Activated naive CD8-positive, alpha-beta T cell treated with anti-CD3 and anti-CD28 coated beads, Interleukin-2, amount 10 ng/mL, durations not matched to agents 7 days and 5 days (primary cell): ENCODE measurements around the gene FAM89B. TPM values are rescaled to one million over a fixed set of nuclear protein-coding genes. Genes with fewer than 3 reads are reported as not detected.
A peak's percentile ranks its signal among the peaks of the same experiment; 100 is the strongest.

Source experiments
- ATAC-seq: fragments of 150-1000 bp; cut with Tn5 transposase; one replicate; pipeline ENCODE4 v1.10.0; 2021; ENCODE audit warnings: low read depth, moderate library complexity
- POLR2A ChIA-PET: fragments of 350-600 bp; sonication (Branson Sonifier 250); formaldehyde crosslinking; loops from one replicate; lab custom pipeline; 2021; ENCODE audit warnings: antibody characterized with exemption; lab: Charles Lee
- DNase-seq: peaks from one replicate; pipeline ENCODE4 v3.0.0; 2021
- H3K27ac Mint-ChIP-seq: one replicate; pipeline ENCODE4 v1.8.0; 2022; ENCODE audit warnings: mild to moderate bottlenecking, mixed read lengths
- H3K27me3 Mint-ChIP-seq: one replicate; pipeline ENCODE4 v1.8.0; 2022; ENCODE audit warnings: mild to moderate bottlenecking, moderate library complexity, mixed read lengths
- H3K36me3 Mint-ChIP-seq: one replicate; pipeline ENCODE4 v1.8.0; 2021; ENCODE audit warnings: mild to moderate bottlenecking, mixed read lengths
- H3K4me1 Mint-ChIP-seq: one replicate; pipeline ENCODE4 v1.8.0; 2021; ENCODE audit warnings: mixed read lengths
- H3K4me3 Mint-ChIP-seq: one replicate; pipeline ENCODE4 v1.8.0; 2022; ENCODE audit warnings: mild to moderate bottlenecking, moderate library complexity, mixed read lengths
- H3K9me3 Mint-ChIP-seq: one replicate; pipeline ENCODE4 v1.8.0; 2021; ENCODE audit warnings: mixed read lengths
- total RNA-seq, 2 experiments: library from RNA; stranded (reverse); gene quantifications; one replicate each; pipeline ENCODE4 v1.2.3, GENCODE V29; 2021

Gene FAM89B
- total RNA-seq, 2 experiments from 2014 or later, result 40.9 to 44.1 TPM

DNA sequence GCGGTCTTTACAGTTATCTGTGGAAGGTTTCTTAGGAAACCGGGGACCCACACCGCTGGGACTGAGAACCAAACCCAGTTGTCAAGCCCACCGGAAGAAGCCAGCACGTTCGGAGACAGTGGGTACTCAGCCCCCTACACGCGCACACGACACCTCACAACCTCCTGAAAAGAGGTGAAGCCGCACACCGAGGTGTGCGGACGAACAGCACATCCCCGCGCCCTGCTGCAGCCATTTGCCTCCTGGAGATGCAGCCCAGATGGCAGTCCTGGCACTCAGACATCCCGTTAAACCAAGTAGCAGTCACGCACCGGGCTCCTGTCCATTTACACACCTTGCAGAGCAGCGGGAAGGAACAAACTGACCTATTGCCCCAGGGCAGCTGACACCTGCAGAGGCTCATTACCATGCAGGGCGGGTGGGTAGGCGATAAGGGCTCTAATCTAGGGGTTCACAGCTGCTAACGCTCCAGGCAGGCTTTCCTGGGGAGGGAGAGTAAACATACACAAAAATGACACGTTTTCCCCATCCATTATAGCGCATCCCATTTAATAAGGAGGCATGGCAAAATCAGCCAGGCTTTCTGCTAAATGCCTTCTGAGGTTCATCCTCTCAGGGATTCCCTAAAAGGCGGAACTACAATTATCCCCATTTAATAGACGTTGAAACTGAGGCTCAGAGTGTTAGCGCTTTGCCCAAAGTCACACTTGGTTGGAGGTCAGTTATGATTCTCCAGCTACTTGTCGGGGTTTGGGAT lies 2.7 kb downstream of the FAM89B start:
- H3K27ac Mint-ChIP-seq, result peak overlapping the region; percentile 91

DNA sequence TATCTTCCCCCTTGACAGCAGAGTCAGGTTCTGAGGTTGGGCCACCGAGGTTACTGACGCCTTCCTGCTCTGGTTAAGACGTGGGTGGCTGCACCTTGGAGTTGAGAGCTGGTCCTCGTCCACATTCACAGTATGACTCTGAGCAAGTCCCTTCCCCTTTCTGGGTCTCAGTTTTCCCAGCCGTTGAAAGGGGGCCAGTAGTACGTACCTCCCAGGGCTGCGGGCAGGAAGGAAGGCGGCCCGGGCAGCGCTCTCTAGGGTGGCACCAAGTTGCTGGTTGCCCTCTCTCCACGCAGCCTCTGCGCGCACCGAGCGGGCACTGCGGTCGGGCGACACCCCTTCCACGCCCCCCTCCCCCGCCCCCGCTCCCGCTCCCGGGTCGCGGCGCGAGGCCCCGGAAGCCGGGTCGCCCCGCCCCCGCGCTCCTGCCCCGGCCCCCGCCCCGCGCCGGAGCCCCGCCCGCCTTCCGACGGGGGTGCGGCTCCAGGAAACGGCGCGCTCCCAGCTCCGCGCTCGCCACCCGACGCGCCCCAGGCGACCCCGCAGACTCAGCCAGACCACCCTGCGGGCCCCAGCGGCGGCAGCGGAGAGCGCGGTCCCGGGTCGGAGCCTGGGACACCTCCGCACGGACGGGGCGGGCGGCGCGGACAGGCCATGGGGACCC lies 3.4 kb downstream of the FAM89B start, which contains the start of gene EHBP1L1:
EHBP1L1 (plus strand) TSS at position 486 of the 664 bp plus-strand sequence. CDS start 250 bp downstream, outside the sequence.
- H3K4me1 Mint-ChIP-seq, result peaks cover 45% of the 10 kb centered on the region
- ATAC-seq, result peak; percentile 24
- POLR2A ChIA-PET, result interaction anchor here (0.7 to 4.9 kb wide), 18 partner anchors 8 to 741 kb away, joined by 3 to 107 read pairs (median 4); partner anchors contain the start of genes CD248, MALAT1 and PCNX3

More for the DNA sequence above, 2.7 kb downstream of the FAM89B start:
- peak overlapping the region; percentile 92 for H3K4me3 Mint-ChIP-seq
- ATAC-seq (peak; percentile 5), DNase-seq (no peak)
- H3K9me3 Mint-ChIP-seq, result no peaks in the 10 kb centered on the region
- POLR2A ChIA-PET, result interaction anchor here (0.7 to 4.9 kb wide), 16 partner anchors 9 to 742 kb away, joined by 3 to 107 read pairs (median 4); partner anchors contain the start of genes CD248, MALAT1 and PCNX3
- peaks cover 47% of the 10 kb centered on the region for H3K4me1 Mint-ChIP-seq
- no peaks in the 10 kb centered on the region for H3K27me3 Mint-ChIP-seq
- peaks cover 9% of the 10 kb centered on the region for H3K36me3 Mint-ChIP-seq

DNA sequence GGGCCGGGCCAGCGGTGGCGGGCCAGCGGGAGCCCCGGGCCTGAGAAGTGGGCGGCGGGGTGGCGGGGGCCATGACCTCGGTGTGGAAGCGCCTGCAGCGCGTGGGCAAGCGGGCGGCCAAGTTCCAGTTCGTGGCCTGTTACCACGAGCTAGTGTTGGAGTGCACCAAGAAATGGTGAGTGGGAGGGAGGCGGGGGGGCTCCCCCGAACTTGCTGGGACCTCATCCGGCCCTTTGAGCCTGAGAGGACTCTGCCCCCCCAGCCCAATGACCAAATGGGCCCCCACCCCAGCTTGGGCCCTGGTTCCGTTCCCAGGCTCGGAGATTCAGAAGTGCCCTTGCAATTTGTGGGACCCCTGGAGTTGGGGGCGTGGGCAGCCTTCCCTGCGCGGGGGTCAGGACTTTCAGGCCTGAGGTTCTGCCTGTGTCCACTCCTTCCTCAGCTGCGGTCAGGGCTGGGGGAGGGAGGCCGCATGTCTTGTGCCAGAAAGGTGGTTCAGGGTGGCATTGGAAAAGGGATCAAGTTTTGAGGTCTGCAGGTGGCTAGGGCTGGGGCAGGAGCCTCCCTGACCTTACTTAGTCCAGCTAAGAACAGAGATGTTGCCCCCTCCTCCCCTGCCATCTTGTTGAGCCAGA lies 4.0 kb downstream of the FAM89B start:
- H3K4me3 Mint-ChIP-seq, result peak overlapping the region; percentile 88
- POLR2A ChIA-PET, result interaction anchor here (0.8 to 4.9 kb wide), 12 partner anchors 7 to 69 kb away, joined by 3 to 107 read pairs (median 5); partner anchors contain the start of gene PCNX3
- DNase-seq (no peak), ATAC-seq (no peak)
- H3K36me3 Mint-ChIP-seq, result peaks cover 13% of the 10 kb centered on the region
- H3K9me3 Mint-ChIP-seq, result no peaks in the 10 kb centered on the region
- no peaks in the 10 kb centered on the region for H3K27me3 Mint-ChIP-seq
- H3K4me1 Mint-ChIP-seq, result peaks cover 42% of the 10 kb centered on the region
- H3K27ac Mint-ChIP-seq, result peak overlapping the region; percentile 78

More for the DNA sequence above, 3.4 kb downstream of the FAM89B start, which contains the start of gene EHBP1L1:
- Mint-ChIP-seq H3K27me3 (no peaks in the 10 kb centered on the region), H3K4me3 (peak within 1 kb of the TSS; percentile 92), H3K36me3 (peaks cover 11% of the 10 kb centered on the region), H3K27ac (peak within 1 kb of the TSS; percentile 91), H3K9me3 (no peaks in the 10 kb centered on the region)
- DNase-seq, result peak; percentile 91

DNA sequence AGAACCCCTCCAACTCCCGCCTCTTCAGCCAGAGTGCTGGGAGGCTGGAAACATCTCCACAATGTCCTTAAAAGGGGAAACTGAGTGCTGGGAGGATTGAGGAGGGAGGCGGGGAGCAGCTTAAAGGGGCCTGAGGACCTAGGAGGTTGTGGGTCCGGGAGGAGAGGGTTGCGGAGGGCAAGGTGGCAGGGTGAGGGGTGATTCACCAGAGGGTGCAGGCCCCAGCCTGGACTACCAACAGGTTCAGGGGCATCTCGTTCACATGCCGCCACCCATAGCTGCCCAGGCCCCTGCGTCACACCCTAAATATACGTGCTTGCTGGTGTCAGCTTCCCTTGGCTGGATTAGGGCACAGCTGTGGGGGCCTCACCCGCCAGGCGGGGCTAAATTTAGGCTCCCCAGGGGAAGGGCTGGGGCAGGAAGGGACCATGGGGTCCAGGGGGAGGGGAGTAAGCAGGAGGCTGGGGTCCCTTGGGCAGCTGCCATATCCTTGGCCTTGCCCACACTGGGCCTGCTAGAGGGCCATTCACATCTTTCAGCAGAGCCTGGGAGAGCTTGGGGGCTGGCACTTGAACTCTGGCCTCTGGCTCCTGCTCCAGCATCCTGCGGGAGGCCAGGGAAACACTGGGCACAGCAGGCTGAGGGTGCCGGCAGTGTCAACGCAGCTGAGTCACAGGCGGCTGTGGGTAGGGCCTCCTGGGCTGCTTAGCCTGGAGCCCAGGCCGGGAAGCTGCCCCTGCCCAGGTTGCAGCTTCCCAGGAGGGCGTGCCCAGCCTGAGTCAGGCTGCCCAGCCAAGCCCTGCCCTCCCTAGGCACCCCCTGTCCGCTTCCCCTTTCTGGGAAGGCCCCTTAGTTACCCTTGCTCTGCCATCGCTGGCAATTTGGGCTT lies 4.8 kb downstream of the FAM89B start:
- POLR2A ChIA-PET, result interaction anchor here (0.6 to 4.9 kb wide), 12 partner anchors 9 to 77 kb away, joined by 3 to 107 read pairs (median 5); partner anchors contain the start of gene PCNX3

DNA sequence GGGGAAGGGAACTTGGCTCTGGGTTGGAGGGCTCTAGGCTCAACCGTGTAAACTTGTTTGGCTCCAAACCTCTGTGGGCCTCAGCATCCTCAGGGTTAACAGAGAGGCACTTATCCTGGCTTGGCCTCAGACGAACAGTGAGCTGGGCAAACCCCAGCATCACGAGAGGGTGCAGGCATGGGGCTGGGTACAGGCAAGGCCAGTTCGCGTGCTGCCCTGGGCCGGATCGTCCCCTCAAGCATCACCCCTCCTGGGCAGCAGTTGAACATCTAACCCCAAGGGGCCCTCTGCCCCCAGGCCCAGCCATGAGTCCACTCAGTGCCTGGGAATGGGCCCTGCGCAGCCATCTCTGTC lies 5.4 kb downstream of the FAM89B start:
- Mint-ChIP-seq H3K36me3 (peaks cover 14% of the 10 kb centered on the region), H3K4me3 (peak overlapping the region; percentile 88), H3K27me3 (no peaks in the 10 kb centered on the region), H3K4me1 (peaks cover 38% of the 10 kb centered on the region), H3K9me3 (no peaks in the 10 kb centered on the region), H3K27ac (peak overlapping the region; percentile 57)
- ATAC-seq, result no peak
- POLR2A ChIA-PET, result interaction anchor here (0.9 to 4.9 kb wide), 5 partner anchors 11 to 78 kb away, joined by 3 to 107 read pairs (median 6); partner anchors contain the start of gene PCNX3
- no peak for DNase-seq

More for the DNA sequence above, 4.8 kb downstream of the FAM89B start:
- Mint-ChIP-seq H3K4me3 (peak overlapping the region; percentile 88), H3K4me1 (peaks cover 35% of the 10 kb centered on the region), H3K27ac (peak overlapping the region; percentile 78), H3K9me3 (no peaks in the 10 kb centered on the region), H3K36me3 (peaks cover 14% of the 10 kb centered on the region), H3K27me3 (no peaks in the 10 kb centered on the region)
- ATAC-seq (no peak), DNase-seq (no peak)

DNA sequence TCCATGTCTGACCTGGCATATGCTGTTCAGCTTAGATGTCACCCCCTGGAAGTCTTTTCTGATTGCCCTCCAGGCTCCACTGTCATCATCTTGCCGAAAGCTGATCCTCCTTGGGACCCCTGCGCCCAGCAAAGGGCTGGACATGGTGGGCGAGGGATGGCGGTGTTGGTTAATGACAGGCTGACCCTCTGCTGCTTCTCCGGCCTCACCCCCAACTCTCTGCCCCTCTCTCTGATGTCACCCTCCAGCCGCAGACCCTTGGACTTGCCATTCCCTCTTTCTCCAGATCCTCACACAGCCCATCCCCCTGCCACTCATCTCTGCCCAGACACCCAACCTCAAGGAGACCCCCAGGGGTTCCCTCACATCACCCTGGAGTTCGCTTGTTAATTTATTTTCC lies 5.8 kb downstream of the FAM89B start:
- Mint-ChIP-seq H3K27me3 (no peaks in the 10 kb centered on the region), H3K9me3 (no peaks in the 10 kb centered on the region), H3K27ac (peak overlapping the region; percentile 57), H3K4me1 (peaks cover 36% of the 10 kb centered on the region), H3K36me3 (peaks cover 14% of the 10 kb centered on the region), H3K4me3 (peak overlapping the region; percentile 88)
- DNase-seq (no peak), ATAC-seq (no peak)
- POLR2A ChIA-PET, result interaction anchor here (1.2 to 4.9 kb wide), 2 partner anchors 10 to 78 kb away, joined by 3 to 107 read pairs; no protein-coding TSS in a partner anchor

DNA sequence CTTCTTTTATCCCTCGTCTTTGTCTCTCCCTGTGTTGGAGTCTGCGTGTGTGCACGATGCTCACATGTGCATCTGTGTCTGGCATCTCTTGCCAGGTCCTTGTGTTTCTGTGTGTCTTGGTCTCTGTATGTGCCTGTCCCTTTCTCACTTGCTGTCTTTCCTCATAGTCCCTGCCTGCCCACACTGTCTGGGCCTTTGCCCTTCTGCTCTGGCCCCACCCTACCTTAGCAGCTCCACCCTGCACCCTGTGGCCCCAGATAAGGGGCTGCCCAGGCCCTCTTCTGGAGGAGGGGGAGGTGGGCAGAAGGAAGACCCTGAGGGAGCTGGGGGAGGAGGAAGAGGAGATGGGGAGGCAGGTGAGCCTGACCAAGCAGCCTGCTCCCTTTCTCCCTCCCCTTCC lies 6.3 kb downstream of the FAM89B start:
- H3K27ac Mint-ChIP-seq, result peak overlapping the region; percentile 57
- POLR2A ChIA-PET, result interaction anchor here (4.9 kb wide), 1 partner anchor 10 kb away, joined by 107 read pairs; no protein-coding TSS in a partner anchor
- no peak for ATAC-seq
- peaks cover 32% of the 10 kb centered on the region for H3K4me1 Mint-ChIP-seq
- H3K4me3 Mint-ChIP-seq, result peak overlapping the region; percentile 88
- H3K36me3 Mint-ChIP-seq, result peaks cover 14% of the 10 kb centered on the region
- no peaks in the 10 kb centered on the region for H3K9me3 Mint-ChIP-seq
- no peak for DNase-seq
- no peaks in the 10 kb centered on the region for H3K27me3 Mint-ChIP-seq

DNA sequence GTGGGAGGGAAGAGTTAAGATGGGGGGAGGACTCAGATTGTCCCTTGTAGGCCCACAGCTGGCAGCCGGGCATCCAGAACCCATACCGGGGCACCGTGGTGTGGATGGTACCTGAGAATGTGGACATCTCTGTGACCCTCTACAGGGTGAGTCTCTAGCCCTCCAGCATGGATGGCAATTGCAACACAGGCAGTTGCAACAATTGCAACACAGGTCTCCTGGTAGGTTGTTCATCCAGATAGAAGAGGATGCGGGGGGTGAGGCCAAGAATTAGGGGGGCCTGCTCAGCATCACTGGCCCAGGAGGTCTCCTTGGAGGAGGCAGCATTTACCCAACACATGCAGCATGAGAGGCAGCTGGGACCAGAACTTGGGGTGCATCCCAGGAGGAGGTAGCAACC lies 7.0 kb downstream of the FAM89B start:
- H3K36me3 Mint-ChIP-seq, result peaks cover 15% of the 10 kb centered on the region
- H3K9me3 Mint-ChIP-seq, result no peaks in the 10 kb centered on the region
- no peak overlapping the region for H3K27ac Mint-ChIP-seq
- POLR2A ChIA-PET, result interaction anchor here (4.9 kb wide), 1 partner anchor 9 kb away, joined by 107 read pairs; no protein-coding TSS in a partner anchor
- DNase-seq, result no peak
- no peak overlapping the region for H3K4me3 Mint-ChIP-seq
- H3K4me1 Mint-ChIP-seq, result peaks cover 31% of the 10 kb centered on the region
- H3K27me3 Mint-ChIP-seq, result no peaks in the 10 kb centered on the region
- ATAC-seq, result no peak

DNA sequence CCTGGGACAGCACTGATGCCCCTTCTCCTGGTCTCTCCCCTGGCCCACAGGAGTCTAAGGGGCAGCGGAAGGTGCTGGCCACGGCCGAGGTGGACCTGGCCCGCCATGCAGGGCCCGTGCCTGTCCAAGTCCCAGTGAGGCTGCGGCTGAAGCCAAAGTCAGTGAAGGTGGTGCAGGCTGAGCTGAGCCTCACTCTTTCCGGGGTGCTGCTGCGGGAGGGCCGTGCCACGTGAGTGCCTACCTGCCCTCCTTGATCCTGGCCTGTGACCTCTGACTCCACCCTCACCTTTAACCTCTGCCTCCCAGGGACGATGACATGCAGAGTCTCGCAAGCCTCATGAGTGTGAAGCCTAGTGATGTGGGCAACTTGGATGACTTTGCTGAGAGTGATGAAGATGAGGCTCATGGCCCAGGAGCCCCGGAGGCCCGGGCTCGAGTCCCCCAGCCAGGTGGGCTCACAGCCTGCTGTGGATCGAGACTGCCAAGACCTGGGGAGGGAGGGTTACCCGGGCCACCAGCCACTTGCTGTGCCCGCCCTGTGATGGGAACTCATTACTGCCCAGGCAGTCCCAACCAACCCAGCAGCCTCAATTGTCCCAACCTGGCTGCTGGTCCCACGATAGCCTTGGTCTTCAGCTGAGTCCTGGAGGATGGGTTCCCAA lies 7.8 kb downstream of the FAM89B start:
- ATAC-seq (no peak), DNase-seq (no peak)
- no peaks in the 10 kb centered on the region for H3K9me3 Mint-ChIP-seq
- no peak overlapping the region for H3K27ac Mint-ChIP-seq
- peaks cover 16% of the 10 kb centered on the region for H3K36me3 Mint-ChIP-seq
- H3K27me3 Mint-ChIP-seq, result no peaks in the 10 kb centered on the region
- H3K4me1 Mint-ChIP-seq, result peaks cover 26% of the 10 kb centered on the region
- POLR2A ChIA-PET, result interaction anchor here (0.7 kb wide), 1 partner anchor 8 kb away, joined by 4 read pairs; no protein-coding TSS in a partner anchor
- H3K4me3 Mint-ChIP-seq, result no peak overlapping the region

DNA sequence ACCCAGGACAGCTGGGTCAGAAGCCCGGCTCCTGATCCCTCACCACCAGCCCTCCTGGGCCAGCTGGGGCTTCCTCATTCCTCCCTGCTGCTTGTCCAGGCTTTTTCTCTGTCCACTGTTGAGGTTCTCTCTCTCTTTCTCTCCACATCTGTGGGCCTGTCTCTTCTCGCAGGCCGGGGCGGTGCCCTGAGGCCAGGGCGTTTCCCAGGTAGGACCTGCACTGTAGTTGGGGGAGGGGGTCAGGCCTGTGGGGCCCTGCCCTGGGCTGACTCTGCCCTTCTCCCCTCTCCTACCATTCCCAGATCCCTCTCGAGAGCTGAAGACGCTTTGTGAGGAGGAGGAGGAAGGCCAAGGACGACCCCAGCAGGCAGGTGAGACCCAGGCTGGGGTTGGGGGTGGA lies 8.4 kb downstream of the FAM89B start:
- Mint-ChIP-seq H3K36me3 (peaks cover 16% of the 10 kb centered on the region), H3K27ac (no peak overlapping the region), H3K27me3 (no peaks in the 10 kb centered on the region), H3K9me3 (no peaks in the 10 kb centered on the region), H3K4me3 (no peak overlapping the region), H3K4me1 (peaks cover 21% of the 10 kb centered on the region)
- POLR2A ChIA-PET, result no interaction called here
- DNase-seq, result no peak
- no peak for ATAC-seq

DNA sequence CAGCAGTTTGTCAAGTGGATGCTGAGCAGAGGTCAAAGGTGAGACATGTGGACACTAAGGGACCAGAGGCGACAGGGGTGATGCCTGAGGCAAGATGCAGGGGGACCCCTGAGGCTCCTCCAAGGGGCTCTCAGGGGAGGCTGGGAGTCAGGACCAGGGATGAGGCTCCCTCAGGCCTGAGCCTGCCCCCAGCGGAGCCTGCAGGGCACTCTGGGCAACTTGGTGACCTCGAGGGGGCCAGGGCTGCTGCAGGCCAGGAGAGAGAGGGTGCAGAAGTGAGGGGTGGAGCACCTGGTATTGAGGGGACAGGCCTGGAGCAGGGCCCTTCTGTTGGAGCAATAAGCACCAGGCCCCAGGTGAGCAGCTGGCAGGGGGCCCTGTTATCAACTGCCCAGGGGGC lies 9.6 kb downstream of the FAM89B start:
- Mint-ChIP-seq H3K4me1 (peaks cover 26% of the 10 kb centered on the region), H3K4me3 (no peak overlapping the region), H3K9me3 (no peaks in the 10 kb centered on the region), H3K27ac (peak overlapping the region; percentile 23), H3K27me3 (no peaks in the 10 kb centered on the region), H3K36me3 (peaks cover 18% of the 10 kb centered on the region)
- POLR2A ChIA-PET, result interaction anchor here (0.7 kb wide), 1 partner anchor 42 kb away, joined by 3 read pairs; no protein-coding TSS in a partner anchor
- no peak for ATAC-seq
- DNase-seq, result no peak
